ENCODE data around the gene RCL1. TPM values are rescaled to one million over a fixed set of nuclear protein-coding genes. Genes with fewer than 3 reads are reported as not detected.

Gene RCL1
- total RNA-seq, 3 donors from 2014 or later: 41.3 to 111 (median 46.7) TPM

- intact Hi-C loops (cut with DNase I; ENCODE audit: low total_unique reads): loop anchor here (10.0 kb wide), 1 partner anchor 222 kb away; the partner anchor contains the start of gene JAK2
- TF ChIP-seq POLR2A (IDR thresholded peaks at IDR 0.05) (no peak), CTCF (IDR thresholded peaks at IDR 0.05) (no peak), POLR2AphosphoS5 (IDR thresholded peaks at IDR 0.05) (no peak)
- Histone ChIP-seq H3K4me1 (peaks cover 0 to 2% of the 10 kb centered on the region in 2 donors), H3K36me3 (no peaks in the 10 kb centered on the region), H3K27ac (peak overlapping the region in 1 of 2 donors; percentile 66), H3K4me3 (peak overlapping the region in 2 of 3 donors; percentile 7 to 45), H3K27me3 (no peaks in the 10 kb centered on the region), H3K9me3 (no peaks in the 10 kb centered on the region)
- no peak for DNase-seq (ENCODE audit: low spot score in 2 of 2)
These were observed 29.7 kb upstream of the RCL1 start for GRCh38 chr9:4762886-4763541.

- peaks cover 0 to 2% of the 10 kb centered on the region in 2 donors for H3K4me1 ChIP-seq
- no peak overlapping the region for H3K4me3 ChIP-seq
- no peaks in the 10 kb centered on the region for H3K9me3 ChIP-seq
- no peaks in the 10 kb centered on the region for H3K27me3 ChIP-seq
- H3K27ac ChIP-seq: no peak overlapping the region
- no peaks in the 10 kb centered on the region for H3K36me3 ChIP-seq
- intact Hi-C loops (cut with DNase I; ENCODE audit: low total_unique reads): loop anchor here (10.0 kb wide), 1 partner anchor 221 kb away; the partner anchor contains the start of gene JAK2
- no peak for TF ChIP-seq POLR2AphosphoS5 (IDR thresholded peaks at IDR 0.05)
- TF ChIP-seq POLR2A (IDR thresholded peaks at IDR 0.05): no peak
- no peak for TF ChIP-seq CTCF (IDR thresholded peaks at IDR 0.05)
- no peak for DNase-seq (ENCODE audit: low spot score in 2 of 2)
These were observed 28.7 kb upstream of the RCL1 start for GRCh38 chr9:4764033-4764432.

- intact Hi-C loops (cut with DNase I; ENCODE audit: low total_unique reads): loop anchor here (10.0 kb wide), 1 partner anchor 216 kb away; the partner anchor contains the start of gene JAK2
- Histone ChIP-seq H3K9me3 (no peaks in the 10 kb centered on the region), H3K27me3 (no peaks in the 10 kb centered on the region), H3K4me1 (no peaks in the 10 kb centered on the region), H3K36me3 (no peaks in the 10 kb centered on the region), H3K27ac (no peak overlapping the region), H3K4me3 (no peak overlapping the region)
- DNase-seq (ENCODE audit: low spot score in 2 of 2): no peak
- TF ChIP-seq CTCF (IDR thresholded peaks at IDR 0.05): no peak
- TF ChIP-seq POLR2AphosphoS5 (IDR thresholded peaks at IDR 0.05): no peak
- TF ChIP-seq POLR2A (IDR thresholded peaks at IDR 0.05): no peak
These were observed 24.1 kb upstream of the RCL1 start for GRCh38 chr9:4768681-4769080.

- TF ChIP-seq POLR2A (IDR thresholded peaks at IDR 0.05) (no peak), CTCF (IDR thresholded peaks at IDR 0.05) (no peak), POLR2AphosphoS5 (IDR thresholded peaks at IDR 0.05) (no peak)
- DNase-seq (ENCODE audit: low spot score in 2 of 2): no peak
- Histone ChIP-seq H3K36me3 (no peaks in the 10 kb centered on the region), H3K27me3 (no peaks in the 10 kb centered on the region), H3K27ac (no peak overlapping the region), H3K9me3 (no peaks in the 10 kb centered on the region), H3K4me3 (no peak overlapping the region), H3K4me1 (no peaks in the 10 kb centered on the region)
- intact Hi-C loops (cut with DNase I; ENCODE audit: low total_unique reads): loop anchor here (10.0 kb wide), 1 partner anchor 215 kb away; the partner anchor contains the start of gene JAK2
These were observed 23.2 kb upstream of the RCL1 start for GRCh38 chr9:4769321-4770080.

GRCh38 chr9:4771788-4772187 lies 21.0 kb upstream of the RCL1 start:
- H3K9me3 ChIP-seq: no peaks in the 10 kb centered on the region
- TF ChIP-seq POLR2A (IDR thresholded peaks at IDR 0.05) (no peak), POLR2AphosphoS5 (IDR thresholded peaks at IDR 0.05) (no peak), CTCF (IDR thresholded peaks at IDR 0.05) (no peak)
- DNase-seq (ENCODE audit: low spot score in 2 of 2): no peak
- no peak overlapping the region for H3K27ac ChIP-seq
- H3K4me3 ChIP-seq: no peak overlapping the region
- H3K4me1 ChIP-seq: no peaks in the 10 kb centered on the region
- no peaks in the 10 kb centered on the region for H3K27me3 ChIP-seq
- H3K36me3 ChIP-seq: no peaks in the 10 kb centered on the region
- intact Hi-C loops (cut with DNase I; ENCODE audit: low total_unique reads): no loop called here
